Loucy (cell line): ENCODE data around the gene HSF2BP.

Experiments
- H2AFZ ChIP-seq: fragments of 200-600 bp; sonication (generic); 2 replicates; pipeline ENCODE4 v1.6.0; 2016; ENCODE audit warnings: antibody characterized with exemption, mild to moderate bottlenecking, low read length, moderate library complexity
- H3F3A ChIP-seq: fragments of 200-600 bp; 2 replicates; pipeline ENCODE4 v1.6.0; 2016; ENCODE audit warnings: antibody characterized with exemption, low read depth, mild to moderate bottlenecking
- H3K27me3 ChIP-seq: fragments of 200-600 bp; sonication (generic); 2 replicates; pipeline ENCODE4 v1.6.1; 2014; ENCODE audit warnings: low read length, mild to moderate bottlenecking; ENCODE audit not compliant: insufficient read depth, poor library complexity, severe bottlenecking
- H3K36me3 ChIP-seq: fragments of 200-600 bp; sonication (generic); 2 replicates; pipeline ENCODE4 v1.6.1; 2016; ENCODE audit warnings: low read length; ENCODE audit not compliant: insufficient read depth
- H3K4me1 ChIP-seq: fragments of 200-600 bp; sonication (generic); 2 replicates; pipeline ENCODE4 v1.5.1; 2014; ENCODE audit warnings: low read length, mild to moderate bottlenecking; ENCODE audit not compliant: insufficient read depth, poor library complexity, severe bottlenecking
- H3K4me2 ChIP-seq: fragments of 200-600 bp; sonication (generic); 2 replicates; pipeline ENCODE4 v1.6.0; 2014; ENCODE audit warnings: antibody characterized with exemption, low read length, low read depth, mild to moderate bottlenecking; ENCODE audit not compliant: poor library complexity, severe bottlenecking
- H3K4me3 ChIP-seq: fragments of 200-600 bp; sonication (generic); 2 replicates; pipeline ENCODE4 v1.5.1; 2014; ENCODE audit warnings: low read length, mild to moderate bottlenecking, mixed read lengths; ENCODE audit not compliant: poor library complexity, severe bottlenecking
- H3K79me2 ChIP-seq: fragments of 200-600 bp; sonication (generic); 2 replicates; pipeline ENCODE4 v1.6.1; 2014; ENCODE audit warnings: low read length; ENCODE audit not compliant: insufficient read depth
- H3K9ac ChIP-seq: fragments of 200-600 bp; sonication (generic); 2 replicates; pipeline ENCODE4 v1.6.0; 2014; ENCODE audit warnings: mild to moderate bottlenecking, low read depth, low read length, moderate library complexity; ENCODE audit not compliant: poor library complexity, severe bottlenecking
- H3K9me2 ChIP-seq: fragments of 200-600 bp; sonication (generic); replicated peaks from 2 replicates; pipeline ENCODE4 v1.6.1; 2016; ENCODE audit warnings: low read depth, low read length, mixed read lengths
- H3K9me3 ChIP-seq: fragments of 200-600 bp; sonication (generic); 2 replicates; pipeline ENCODE4 v1.6.1; 2014; ENCODE audit warnings: mild to moderate bottlenecking, antibody characterized with exemption, low read length, low read depth; ENCODE audit not compliant: insufficient read depth
- H4K20me1 ChIP-seq: fragments of 200-600 bp; sonication (generic); 2 replicates; pipeline ENCODE4 v1.6.0; 2014; ENCODE audit warnings: antibody characterized with exemption, low read length, mild to moderate bottlenecking; ENCODE audit not compliant: insufficient read depth, poor library complexity, severe bottlenecking
- EZH2phosphoT487 ChIP-seq: fragments of 200-600 bp; IDR thresholded peaks from 2 replicates; pipeline ENCODE4 v1.6.1; 2018; ENCODE audit warnings: antibody characterized with exemption, mild to moderate bottlenecking, moderate library complexity, borderline replicate concordance
- TF ChIP-seq, protein P1 (sequence below): fragments of 200-600 bp; sonication (generic); conservative IDR thresholded peaks from 2 replicates; pipeline ENCODE4 v1.5.1; 2014; ENCODE audit warnings: mild to moderate bottlenecking, antibody characterized with exemption, low read length

HSF2BP gene

DNA sequence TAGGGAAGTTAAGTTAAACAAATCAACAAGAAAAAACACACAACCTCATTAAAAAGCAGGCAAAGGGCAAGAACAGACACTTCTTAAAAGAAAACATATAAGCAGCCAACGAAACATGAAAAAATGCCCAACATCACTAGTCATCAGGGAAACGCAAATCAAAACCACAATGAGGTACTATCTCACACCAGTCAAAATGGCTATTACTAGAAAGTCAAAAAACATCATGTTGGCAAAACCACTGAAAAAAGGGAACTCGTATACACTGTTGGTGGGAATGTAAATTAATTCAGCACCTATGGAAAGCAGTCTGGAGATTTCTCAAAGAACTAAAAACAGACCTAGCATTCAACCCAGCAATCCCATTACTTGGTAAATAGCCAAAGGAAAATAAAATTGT is 51.1 kb downstream of the HSF2BP start:
- no peaks in the 10 kb centered on the region for H3K79me2 ChIP-seq
- no peak overlapping the region for H3K4me2 ChIP-seq
- H3K4me1 ChIP-seq, result no peaks in the 10 kb centered on the region

GRCh38 chr21:43605320-43606215 is 53.7 kb downstream of the HSF2BP start:
- TF ChIP-seq EZH2phosphoT487, result no peak
- TF ChIP-seq, protein P1, sequence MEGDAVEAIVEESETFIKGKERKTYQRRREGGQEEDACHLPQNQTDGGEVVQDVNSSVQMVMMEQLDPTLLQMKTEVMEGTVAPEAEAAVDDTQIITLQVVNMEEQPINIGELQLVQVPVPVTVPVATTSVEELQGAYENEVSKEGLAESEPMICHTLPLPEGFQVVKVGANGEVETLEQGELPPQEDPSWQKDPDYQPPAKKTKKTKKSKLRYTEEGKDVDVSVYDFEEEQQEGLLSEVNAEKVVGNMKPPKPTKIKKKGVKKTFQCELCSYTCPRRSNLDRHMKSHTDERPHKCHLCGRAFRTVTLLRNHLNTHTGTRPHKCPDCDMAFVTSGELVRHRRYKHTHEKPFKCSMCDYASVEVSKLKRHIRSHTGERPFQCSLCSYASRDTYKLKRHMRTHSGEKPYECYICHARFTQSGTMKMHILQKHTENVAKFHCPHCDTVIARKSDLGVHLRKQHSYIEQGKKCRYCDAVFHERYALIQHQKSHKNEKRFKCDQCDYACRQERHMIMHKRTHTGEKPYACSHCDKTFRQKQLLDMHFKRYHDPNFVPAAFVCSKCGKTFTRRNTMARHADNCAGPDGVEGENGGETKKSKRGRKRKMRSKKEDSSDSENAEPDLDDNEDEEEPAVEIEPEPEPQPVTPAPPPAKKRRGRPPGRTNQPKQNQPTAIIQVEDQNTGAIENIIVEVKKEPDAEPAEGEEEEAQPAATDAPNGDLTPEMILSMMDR, result no peak
- no peak overlapping the region for H3K9ac ChIP-seq
- H2AFZ ChIP-seq, result no peak overlapping the region
- H3K4me1 ChIP-seq, result no peaks in the 10 kb centered on the region
- no peaks in the 10 kb centered on the region for H3K36me3 ChIP-seq
- no peaks in the 10 kb centered on the region for H3K79me2 ChIP-seq
- no peaks in the 10 kb centered on the region for H3K9me3 ChIP-seq
- H4K20me1 ChIP-seq, result no peaks in the 10 kb centered on the region
- H3K4me3 ChIP-seq, result no peak overlapping the region
- no peaks in the 10 kb centered on the region for H3F3A ChIP-seq
- no peak overlapping the region for H3K4me2 ChIP-seq
- no peaks in the 10 kb centered on the region for H3K9me2 ChIP-seq
- no peaks in the 10 kb centered on the region for H3K27me3 ChIP-seq

More for the DNA sequence above, 51.1 kb downstream of the HSF2BP start:
- Histone ChIP-seq H3K27me3 (no peaks in the 10 kb centered on the region), H3F3A (no peaks in the 10 kb centered on the region), H3K4me3 (no peak overlapping the region), H3K9me2 (no peaks in the 10 kb centered on the region), H3K36me3 (no peaks in the 10 kb centered on the region), H4K20me1 (no peaks in the 10 kb centered on the region), H2AFZ (no peak overlapping the region), H3K9me3 (no peaks in the 10 kb centered on the region), H3K9ac (no peak overlapping the region)
- no peak for TF ChIP-seq EZH2phosphoT487
- TF ChIP-seq, protein P1, result no peak

- no peaks in the 10 kb centered on the region for H3K9me3 ChIP-seq
- H3K4me3 ChIP-seq, result no peak overlapping the region
- H2AFZ ChIP-seq, result no peak overlapping the region
- TF ChIP-seq, protein P1, result no peak
- TF ChIP-seq EZH2phosphoT487, result no peak
- no peaks in the 10 kb centered on the region for H3F3A ChIP-seq
- no peaks in the 10 kb centered on the region for H4K20me1 ChIP-seq
- no peaks in the 10 kb centered on the region for H3K9me2 ChIP-seq
- H3K9ac ChIP-seq, result no peak overlapping the region
- H3K79me2 ChIP-seq, result no peaks in the 10 kb centered on the region
- H3K4me2 ChIP-seq, result no peak overlapping the region
- no peaks in the 10 kb centered on the region for H3K27me3 ChIP-seq
- peaks cover 4% of the 10 kb centered on the region for H3K4me1 ChIP-seq
- no peaks in the 10 kb centered on the region for H3K36me3 ChIP-seq
Measured at GRCh38 chr21:43604505-43605204, 54.6 kb downstream of the HSF2BP start.
